ENCODE data around the gene TFAP2D. TPM values are rescaled to one million over a fixed set of nuclear protein-coding genes. Genes with fewer than 3 reads are reported as not detected.

Gene TFAP2D
- total and polyA plus RNA-seq, 10 donors = not detected

GRCh38 chr6:50791900-50792508, 78.7 kb downstream of the TFAP2D start:
- Histone ChIP-seq H3K4me3 (no peak overlapping the region), H3K27me3 (replicated peaks in 1 of 7) (no peaks in the 10 kb centered on the region), H3K4me1 (no peaks in the 10 kb centered on the region), H3K27ac (no peak overlapping the region), H3K9me3 (no peaks in the 10 kb centered on the region), H3K36me3 (no peaks in the 10 kb centered on the region)
- TF ChIP-seq, protein P1, sequence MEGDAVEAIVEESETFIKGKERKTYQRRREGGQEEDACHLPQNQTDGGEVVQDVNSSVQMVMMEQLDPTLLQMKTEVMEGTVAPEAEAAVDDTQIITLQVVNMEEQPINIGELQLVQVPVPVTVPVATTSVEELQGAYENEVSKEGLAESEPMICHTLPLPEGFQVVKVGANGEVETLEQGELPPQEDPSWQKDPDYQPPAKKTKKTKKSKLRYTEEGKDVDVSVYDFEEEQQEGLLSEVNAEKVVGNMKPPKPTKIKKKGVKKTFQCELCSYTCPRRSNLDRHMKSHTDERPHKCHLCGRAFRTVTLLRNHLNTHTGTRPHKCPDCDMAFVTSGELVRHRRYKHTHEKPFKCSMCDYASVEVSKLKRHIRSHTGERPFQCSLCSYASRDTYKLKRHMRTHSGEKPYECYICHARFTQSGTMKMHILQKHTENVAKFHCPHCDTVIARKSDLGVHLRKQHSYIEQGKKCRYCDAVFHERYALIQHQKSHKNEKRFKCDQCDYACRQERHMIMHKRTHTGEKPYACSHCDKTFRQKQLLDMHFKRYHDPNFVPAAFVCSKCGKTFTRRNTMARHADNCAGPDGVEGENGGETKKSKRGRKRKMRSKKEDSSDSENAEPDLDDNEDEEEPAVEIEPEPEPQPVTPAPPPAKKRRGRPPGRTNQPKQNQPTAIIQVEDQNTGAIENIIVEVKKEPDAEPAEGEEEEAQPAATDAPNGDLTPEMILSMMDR (IDR thresholded peaks at IDR 0.05 in 8 of 11, conservative IDR thresholded peaks at IDR 0.05 in 3 of 11) = peak in 7 of 11 experiments; percentile 7 to 55 (median 41)
- no peak for TF ChIP-seq POLR2A (IDR thresholded peaks at IDR 0.05)
- intact Hi-C loops (cut with DNase I; ENCODE audit: low total_unique reads) = no loop called here
- 0 to 1% (median 0%) methylated on average over 3 of the region's 3 CpGs for WGBS, 5 donors
- DNase-seq = no peak

DNA sequence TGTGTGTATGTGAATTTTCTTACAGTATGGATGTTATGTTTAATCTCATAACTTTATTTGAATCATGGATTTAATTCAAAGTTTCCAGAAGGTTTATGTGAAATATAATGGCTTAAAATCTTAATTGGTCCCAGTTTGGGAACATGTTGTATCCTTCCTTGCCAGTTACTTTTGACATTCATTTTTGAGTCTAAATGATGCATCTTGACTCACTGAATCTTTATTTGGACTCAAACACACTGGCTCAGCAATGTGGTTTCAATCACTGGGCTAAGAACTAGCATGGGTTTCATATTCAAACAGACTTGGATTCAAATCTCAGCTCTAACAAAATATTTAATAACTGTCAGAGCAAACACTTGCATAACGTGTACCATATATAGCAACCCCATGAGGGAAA, 79.4 kb downstream of the TFAP2D start:
- H3K4me1 ChIP-seq = no peaks in the 10 kb centered on the region
- H3K27ac ChIP-seq = no peak overlapping the region
- DNase-seq = no peak
- intact Hi-C loops (cut with DNase I; ENCODE audit: low total_unique reads) = no loop called here
- no peaks in the 10 kb centered on the region for H3K27me3 ChIP-seq (replicated peaks in 1 of 7)
- TF ChIP-seq POLR2A (IDR thresholded peaks at IDR 0.05) (no peak), POLR2AphosphoS5 (IDR thresholded peaks at IDR 0.05) (no peak)
- TF ChIP-seq, protein P1 (IDR thresholded peaks at IDR 0.05 in 8 of 11, conservative IDR thresholded peaks at IDR 0.05 in 3 of 11) = no peak
- H3K4me3 ChIP-seq = no peak overlapping the region
- no peaks in the 10 kb centered on the region for H3K36me3 ChIP-seq
- H3K9me3 ChIP-seq = no peaks in the 10 kb centered on the region
- WGBS, 5 donors = 55 to 71% (median 68%) methylated on average over 1 of the region's 1 CpG

DNA sequence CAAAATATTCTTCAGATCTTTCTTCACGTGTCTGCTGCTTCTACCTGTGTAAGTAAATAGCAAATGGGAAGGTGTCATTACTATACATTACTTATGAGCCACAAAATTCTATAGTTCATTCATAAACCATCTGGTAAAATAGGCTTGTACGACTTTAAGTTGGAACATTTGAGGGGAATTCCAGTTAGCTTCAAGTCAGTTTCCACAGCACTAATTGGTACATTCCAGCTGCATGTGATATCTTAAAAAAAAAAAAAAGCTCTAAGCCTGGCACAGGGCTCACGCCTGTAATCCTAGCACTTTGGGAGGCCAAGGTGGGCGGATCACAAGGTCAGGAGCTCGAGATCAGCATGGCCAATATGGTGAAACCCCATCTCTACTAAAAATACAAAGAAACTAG, 82.2 kb downstream of the TFAP2D start:
- Histone ChIP-seq H3K27me3 (replicated peaks in 1 of 7) (no peaks in the 10 kb centered on the region), H3K4me1 (no peaks in the 10 kb centered on the region), H3K36me3 (no peaks in the 10 kb centered on the region), H3K27ac (no peak overlapping the region), H3K4me3 (no peak overlapping the region), H3K9me3 (no peaks in the 10 kb centered on the region)
- intact Hi-C loops (cut with DNase I; ENCODE audit: low total_unique reads) = no loop called here
- no peak for DNase-seq
- WGBS, 5 donors = 49 to 65% (median 54%) methylated on average over 5 of the region's 5 CpGs
- no peak for TF ChIP-seq POLR2AphosphoS5 (IDR thresholded peaks at IDR 0.05)
- TF ChIP-seq, protein P1 (IDR thresholded peaks at IDR 0.05 in 8 of 11, conservative IDR thresholded peaks at IDR 0.05 in 3 of 11) = no peak

DNA sequence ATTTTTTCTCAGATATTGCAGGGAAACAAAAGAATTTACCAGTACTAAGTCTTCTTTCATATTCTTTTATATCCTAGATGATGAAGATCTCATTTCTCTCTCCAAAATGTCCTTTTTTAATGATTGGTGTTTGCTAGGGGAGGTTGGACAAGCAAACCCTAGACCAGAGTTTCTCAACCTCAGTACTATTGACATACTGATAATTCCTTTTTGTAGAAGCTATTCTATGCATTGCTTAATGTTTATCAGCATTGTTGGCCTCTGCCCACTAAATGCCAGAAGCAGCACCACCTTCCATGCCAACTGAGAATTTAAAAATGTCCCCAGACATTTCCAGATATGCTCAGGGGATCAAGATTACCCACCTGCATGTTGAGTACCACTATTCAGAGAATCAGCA, 91.0 kb downstream of the TFAP2D start:
- H3K27ac ChIP-seq = no peak overlapping the region
- H3K4me3 ChIP-seq = no peak overlapping the region
- H3K4me1 ChIP-seq = no peaks in the 10 kb centered on the region
- H3K36me3 ChIP-seq = no peaks in the 10 kb centered on the region
- intact Hi-C loops (cut with DNase I; ENCODE audit: low total_unique reads) = no loop called here
- DNase-seq = no peak
- H3K27me3 ChIP-seq (replicated peaks in 1 of 7) = no peaks in the 10 kb centered on the region
- no peak for TF ChIP-seq POLR2A (IDR thresholded peaks at IDR 0.05)
- no peaks in the 10 kb centered on the region for H3K9me3 ChIP-seq

- H3K9me3 ChIP-seq = no peaks in the 10 kb centered on the region
- no peak overlapping the region for H3K27ac ChIP-seq
- no peaks in the 10 kb centered on the region for H3K4me1 ChIP-seq
- intact Hi-C loops (cut with DNase I; ENCODE audit: low total_unique reads) = no loop called here
- no peak for DNase-seq
- H3K4me3 ChIP-seq = no peak overlapping the region
- H3K36me3 ChIP-seq = no peaks in the 10 kb centered on the region
- H3K27me3 ChIP-seq (replicated peaks in 1 of 7) = peaks cover 0 to 10% (median 0%) of the 10 kb centered on the region in 7 donors
- TF ChIP-seq POLR2A (IDR thresholded peaks at IDR 0.05) = no peak
- TF ChIP-seq, protein P1 (IDR thresholded peaks at IDR 0.05 in 8 of 11, conservative IDR thresholded peaks at IDR 0.05 in 3 of 11) = no peak
- no peak for TF ChIP-seq POLR2AphosphoS5 (IDR thresholded peaks at IDR 0.05)
These were observed 93.7 kb downstream of the TFAP2D start for GRCh38 chr6:50807035-50807434.
